OCI-LY3 (cell line): ENCODE results near the gene CDH3.

Experiments
- CTCF ChIP-seq: fragments of 200-600, 300-600 bp; sonication (generic); IDR thresholded peaks from 2 replicates; pipeline ENCODE4 v1.5.1; 2014; ENCODE audit warnings: antibody characterized with exemption, low read length, low read depth
- EZH2phosphoT487 ChIP-seq: fragments of 200-600 bp; shearing (Covaris generic); IDR thresholded peaks from 2 replicates; pipeline ENCODE4 v1.6.1; 2018; ENCODE audit warnings: antibody characterized with exemption, mixed run types, low read depth

GRCh38 chr16:68640972-68641371, 4.1 kb upstream of the CDH3 start:
- TF ChIP-seq CTCF (no peak), EZH2phosphoT487 (no peak)
